ENCODE results near the gene TAF1B.

Gene TAF1B

DNA sequence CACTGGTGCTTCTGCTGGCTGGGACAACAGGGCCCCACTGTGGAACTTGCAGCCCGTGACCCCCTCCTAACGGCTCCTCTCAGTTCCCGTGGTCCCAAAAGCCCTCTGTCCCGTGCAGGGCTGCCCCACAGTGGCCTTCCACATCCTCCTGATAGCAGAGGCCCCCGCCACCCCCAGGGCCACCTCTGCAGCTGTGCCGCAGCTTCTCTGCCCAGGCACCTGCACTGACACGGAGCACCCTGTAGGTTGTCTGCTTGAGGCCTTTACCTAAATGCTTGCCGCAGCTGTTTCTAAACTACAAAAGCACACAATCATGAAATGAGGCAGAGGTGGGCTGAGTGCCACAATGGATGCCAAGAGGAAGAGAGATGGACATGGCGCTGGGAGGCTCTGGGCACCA, 94.7 kb downstream of the TAF1B start:
- in situ Hi-C loops (cut with MboI; ENCODE audit: low sequenced_read_pairs) = no loop called here

GRCh38 chr2:9939587-9940485, 96.6 kb downstream of the TAF1B start:
- in situ Hi-C loops (cut with MboI; ENCODE audit: low sequenced_read_pairs) = no loop called here

DNA sequence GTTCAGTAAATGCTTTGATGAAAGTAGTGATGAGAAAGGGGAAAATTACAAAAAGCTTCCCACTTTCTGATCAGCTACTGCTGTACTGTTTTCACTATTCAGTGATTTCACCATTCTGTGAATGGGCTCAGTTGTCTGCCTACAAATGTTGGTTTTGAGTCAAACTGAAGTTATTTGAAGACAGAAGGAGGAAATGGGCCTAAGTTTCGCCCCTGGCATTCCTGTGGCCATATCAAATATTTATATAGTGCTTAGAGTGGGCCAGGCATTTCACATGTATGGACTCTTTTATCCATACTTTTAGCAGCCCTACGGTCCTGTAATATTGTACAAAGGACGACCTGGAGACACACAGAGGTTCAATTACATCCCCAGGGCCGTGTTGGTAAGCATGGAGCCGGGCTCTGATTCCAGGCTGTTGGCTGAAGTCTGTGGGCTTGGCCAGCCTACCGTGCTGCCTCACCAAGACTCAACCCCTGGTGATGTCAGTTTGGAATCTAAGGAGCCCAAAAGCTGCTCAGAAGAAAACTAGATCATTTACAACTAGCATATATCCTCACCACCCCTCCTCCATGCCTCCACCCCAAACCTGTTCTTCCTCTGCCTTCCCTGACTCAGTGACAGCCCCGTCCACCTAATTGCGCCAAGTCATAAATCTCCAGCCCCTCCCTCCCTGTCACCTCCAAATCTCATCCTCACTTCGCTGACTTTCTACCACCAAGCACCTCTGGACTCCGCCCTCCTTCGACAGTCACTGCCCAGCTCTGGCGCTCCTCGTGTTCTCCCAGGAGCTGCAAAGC, 98.1 kb downstream of the TAF1B start:
- in situ Hi-C loops (cut with MboI; ENCODE audit: low sequenced_read_pairs) = no loop called here

- in situ Hi-C loops (cut with MboI; ENCODE audit: low sequenced_read_pairs) = no loop called here
Observed at GRCh38 chr2:9941996-9942390, 98.7 kb downstream of the TAF1B start.

DNA sequence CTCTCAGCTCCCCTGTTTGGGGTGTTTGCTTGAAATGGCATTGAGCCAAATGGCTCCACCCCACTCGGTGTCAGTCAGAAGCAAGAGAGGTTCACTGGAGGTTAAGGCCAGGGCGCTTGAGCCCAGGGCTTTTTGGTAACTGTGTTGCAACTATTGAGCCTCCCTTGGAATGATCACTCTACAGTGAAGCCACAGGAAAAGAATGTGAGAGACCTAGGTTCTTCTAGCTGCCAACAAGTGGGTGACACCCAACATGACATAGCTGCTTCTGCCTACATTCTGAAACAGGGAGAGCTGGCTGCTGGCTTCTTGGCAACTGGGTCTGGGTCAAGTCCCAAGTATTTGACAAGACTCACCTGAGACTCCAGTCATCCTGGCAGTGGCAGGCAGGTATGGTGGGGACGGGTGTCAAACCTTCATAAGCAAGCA, 101.1 kb downstream of the TAF1B start:
- in situ Hi-C loops (cut with MboI; ENCODE audit: low sequenced_read_pairs) = no loop called here

DNA sequence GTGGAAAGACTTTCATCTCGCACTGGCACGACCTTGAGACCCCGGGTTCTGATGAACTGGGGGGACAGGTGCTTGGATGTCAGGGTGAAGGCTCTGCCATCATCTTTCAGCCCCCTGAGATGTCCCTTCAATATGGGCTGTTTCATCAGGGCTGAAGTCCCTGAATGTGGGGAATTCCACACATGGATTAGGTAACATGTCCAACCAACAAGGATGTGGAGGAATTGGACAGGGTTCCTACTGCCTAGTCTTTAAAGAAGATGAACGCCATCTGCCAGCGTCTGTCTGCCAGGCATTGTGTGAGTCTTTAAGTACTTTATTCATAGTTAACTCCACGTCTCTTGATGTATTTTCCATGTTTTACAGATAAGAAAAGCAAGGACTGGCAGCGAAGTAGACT, 102.3 kb downstream of the TAF1B start:
- in situ Hi-C loops (cut with MboI; ENCODE audit: low sequenced_read_pairs) = no loop called here

- in situ Hi-C loops (cut with MboI; ENCODE audit: low sequenced_read_pairs) = no loop called here
Observed at GRCh38 chr2:9946076-9946475, 102.8 kb downstream of the TAF1B start.

DNA sequence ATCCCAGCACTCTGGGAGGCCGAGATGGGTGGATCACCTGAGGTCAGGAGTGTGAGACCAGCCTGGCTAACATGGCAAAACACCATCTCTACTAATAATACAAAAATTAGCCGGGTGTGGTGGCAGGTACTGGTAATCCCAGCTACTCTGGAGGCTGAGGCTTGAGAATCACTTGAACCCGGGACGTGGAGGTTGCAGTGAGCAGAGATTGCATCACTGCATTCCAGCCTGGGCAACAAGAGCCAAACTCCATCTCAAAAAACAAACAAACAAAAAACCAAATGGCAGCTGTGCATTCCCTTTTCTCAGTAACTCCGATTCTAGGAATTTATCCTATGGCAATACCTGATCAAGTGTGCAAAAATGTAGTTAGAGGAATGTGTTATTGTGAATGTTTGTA, 103.5 kb downstream of the TAF1B start:
- in situ Hi-C loops (cut with MboI; ENCODE audit: low sequenced_read_pairs) = no loop called here

DNA sequence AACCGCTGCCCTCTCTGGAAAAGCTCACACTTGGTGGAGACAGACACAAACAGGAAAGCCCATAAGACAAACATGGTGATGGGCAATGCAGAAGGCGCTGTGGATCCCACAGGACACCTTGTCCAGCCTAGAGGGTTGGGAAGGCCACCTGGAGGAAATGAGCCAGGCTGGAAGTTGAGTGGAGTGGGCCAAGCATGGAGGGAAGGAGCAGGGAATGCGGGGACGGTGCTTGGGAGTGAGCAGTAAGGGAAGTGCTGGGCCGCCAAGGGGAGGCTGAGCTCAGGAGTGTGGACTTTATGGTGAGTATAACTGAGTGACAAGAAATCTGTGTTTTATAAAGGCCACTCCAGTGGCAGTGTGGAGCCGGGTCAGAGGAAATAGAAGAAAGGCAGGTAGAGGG, 105.4 kb downstream of the TAF1B start:
- in situ Hi-C loops (cut with MboI; ENCODE audit: low sequenced_read_pairs) = no loop called here

GRCh38 chr2:9949239-9949991, 106.1 kb downstream of the TAF1B start:
- in situ Hi-C loops (cut with MboI; ENCODE audit: low sequenced_read_pairs) = no loop called here

GRCh38 chr2:9949992-9950520, 106.8 kb downstream of the TAF1B start:
- in situ Hi-C loops (cut with MboI; ENCODE audit: low sequenced_read_pairs) = no loop called here

DNA sequence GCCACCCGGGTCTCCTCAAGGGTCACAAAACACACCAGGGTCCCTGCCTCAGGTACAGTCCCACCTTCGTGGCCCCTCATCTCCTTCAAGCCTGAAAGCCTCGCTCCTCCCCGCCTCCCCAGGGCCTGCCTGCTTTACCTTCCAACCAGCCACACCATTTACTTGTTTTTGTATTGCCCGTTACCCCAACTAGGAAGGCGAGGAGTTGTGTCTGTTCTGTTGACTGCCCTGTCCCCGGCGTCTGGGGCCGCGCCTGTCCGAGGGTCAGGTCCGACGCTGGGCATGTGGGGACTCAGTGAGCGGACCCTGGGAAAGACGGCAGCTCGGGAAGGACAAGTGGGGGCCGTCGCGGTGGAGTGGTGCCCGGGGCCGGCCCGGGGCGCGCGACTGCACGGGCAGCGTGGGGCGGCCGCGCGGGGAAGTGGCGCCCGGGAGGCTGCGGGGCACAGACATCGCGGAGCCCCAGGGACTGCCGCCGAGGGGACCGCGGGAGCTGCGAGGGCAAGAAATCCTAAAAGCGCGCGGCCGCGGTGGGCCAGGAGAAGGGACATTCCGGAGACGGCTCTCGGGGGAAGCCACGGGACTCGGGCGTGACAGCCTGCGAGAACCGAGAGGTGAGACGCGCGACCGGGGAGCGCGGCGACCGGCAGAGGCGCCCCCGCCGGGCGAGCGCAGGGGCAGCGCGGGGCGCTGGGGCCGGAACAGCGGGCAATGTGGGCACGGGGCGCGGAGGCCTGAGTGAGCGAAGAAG, 107.4 kb downstream of the TAF1B start:
- in situ Hi-C loops (cut with MboI; ENCODE audit: low sequenced_read_pairs) = no loop called here

GRCh38 chr2:9951272-9951521, 107.9 kb downstream of the TAF1B start:
- in situ Hi-C loops (cut with MboI; ENCODE audit: low sequenced_read_pairs) = no loop called here

DNA sequence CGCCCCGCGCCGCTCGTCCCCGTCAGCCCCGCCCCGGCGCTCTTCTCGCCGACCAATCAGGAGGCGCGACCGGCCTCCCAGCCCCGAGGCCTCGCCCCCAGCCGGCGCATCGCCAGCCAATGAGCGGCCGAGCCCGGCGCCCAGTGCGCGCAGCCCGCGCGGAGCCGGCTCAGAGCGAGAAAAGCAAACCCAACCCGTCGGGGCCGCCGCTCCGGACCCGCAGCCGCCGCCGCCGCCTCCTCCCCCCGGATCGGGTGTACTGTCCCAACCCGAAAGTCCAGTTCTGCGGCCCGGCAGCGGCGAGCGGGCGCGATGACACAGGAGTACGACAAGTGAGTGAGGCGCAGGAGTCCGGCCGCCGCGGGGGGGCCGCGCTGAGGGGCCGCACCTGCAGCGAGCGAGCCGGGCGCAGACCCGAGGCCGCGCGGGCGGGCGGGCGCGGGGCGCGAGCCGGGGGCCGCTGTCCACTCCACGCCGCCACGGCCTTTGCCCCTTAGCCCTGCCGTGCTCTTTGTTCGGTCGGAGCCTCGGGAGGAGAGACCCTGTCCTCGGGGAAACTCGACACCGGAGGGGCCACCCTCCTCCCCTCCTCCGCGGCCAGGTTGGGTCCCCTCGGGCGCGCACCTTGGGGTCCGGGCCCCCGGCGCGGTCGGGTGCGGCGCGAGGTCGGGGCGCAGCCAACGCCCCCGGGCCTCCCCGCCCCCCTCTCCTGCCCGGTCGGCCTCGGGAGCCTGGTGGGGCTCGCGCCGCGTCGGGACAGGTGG, 108.4 kb downstream of the TAF1B start, which contains the start of gene GRHL1:
GRHL1 (plus strand) TSS at position 172 of the 764 bp plus-strand sequence; CDS start at position 313, 141 bp downstream.
- in situ Hi-C loops (cut with MboI; ENCODE audit: low sequenced_read_pairs) = no loop called here

DNA sequence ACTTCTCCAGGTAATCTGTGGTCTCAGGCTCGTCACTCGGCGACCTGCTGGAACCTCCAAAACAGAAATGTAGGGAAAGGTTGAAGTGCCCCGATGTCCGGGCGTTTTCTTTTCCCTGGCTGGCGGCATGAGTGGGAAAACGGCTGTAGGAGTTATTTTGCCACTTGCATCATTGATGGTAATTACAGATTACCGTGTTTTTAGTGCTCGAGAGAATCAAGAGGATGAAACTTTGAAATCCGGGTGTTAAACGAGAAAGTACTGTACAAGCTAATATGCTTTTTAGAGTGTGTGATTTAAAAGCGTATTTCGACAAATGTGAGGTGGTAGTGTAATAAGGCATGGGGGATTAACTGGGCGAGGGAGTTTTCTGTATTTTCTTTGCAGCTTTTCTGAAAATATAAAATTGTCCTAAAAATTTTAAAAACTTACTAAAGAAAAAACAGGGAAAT, 109.0 kb downstream of the TAF1B start:
- in situ Hi-C loops (cut with MboI; ENCODE audit: low sequenced_read_pairs) = no loop called here

- in situ Hi-C loops (cut with MboI; ENCODE audit: low sequenced_read_pairs) = no loop called here
Observed at GRCh38 chr2:9952856-9953503, 109.7 kb downstream of the TAF1B start.

GRCh38 chr2:9954136-9954535, 110.9 kb downstream of the TAF1B start:
- in situ Hi-C loops (cut with MboI; ENCODE audit: low sequenced_read_pairs) = no loop called here

- in situ Hi-C loops (cut with MboI; ENCODE audit: low sequenced_read_pairs) = no loop called here
Observed at GRCh38 chr2:9958057-9958456, 114.8 kb downstream of the TAF1B start.

DNA sequence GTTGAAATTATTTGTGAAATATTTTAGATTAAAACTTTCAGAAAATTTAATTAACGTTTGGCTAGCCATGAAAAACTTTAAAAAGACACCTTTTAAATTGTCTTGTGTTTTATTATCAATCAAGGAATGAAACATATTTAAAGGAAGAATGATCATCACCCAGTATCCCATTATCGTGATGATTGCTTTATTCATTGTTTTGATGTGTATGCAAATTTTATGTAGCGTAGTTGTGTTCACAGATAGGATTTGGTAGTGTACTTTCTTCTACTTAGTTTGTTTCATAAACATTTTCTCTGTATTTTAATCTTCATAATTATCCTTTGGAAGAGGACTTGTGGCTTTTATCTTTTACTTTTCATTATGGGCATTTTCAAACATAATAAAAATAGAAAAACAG, 116.0 kb downstream of the TAF1B start:
- in situ Hi-C loops (cut with MboI; ENCODE audit: low sequenced_read_pairs) = no loop called here
